ENCODE data around the gene EXOC3L4.

DNA sequence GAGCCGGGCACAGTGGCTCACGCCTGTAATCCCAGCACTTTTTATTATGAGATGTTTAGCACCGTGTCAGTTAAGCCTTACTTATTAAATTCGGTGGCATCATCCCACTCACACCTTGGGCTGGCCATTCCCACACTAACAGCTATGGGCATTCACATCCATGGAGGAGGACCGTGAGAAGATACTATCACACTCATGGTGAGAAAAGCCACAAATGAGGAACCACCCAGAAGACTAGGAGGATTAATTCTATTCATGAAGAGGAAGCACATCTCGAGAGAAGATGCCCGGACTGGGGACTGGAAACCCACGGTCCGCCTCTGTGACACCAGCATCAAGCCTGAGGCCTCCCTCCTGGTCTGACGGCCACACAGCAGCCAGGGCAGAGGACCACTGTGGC is 42.1 kb upstream of the EXOC3L4 start:
- TF ChIP-seq, protein P1, sequence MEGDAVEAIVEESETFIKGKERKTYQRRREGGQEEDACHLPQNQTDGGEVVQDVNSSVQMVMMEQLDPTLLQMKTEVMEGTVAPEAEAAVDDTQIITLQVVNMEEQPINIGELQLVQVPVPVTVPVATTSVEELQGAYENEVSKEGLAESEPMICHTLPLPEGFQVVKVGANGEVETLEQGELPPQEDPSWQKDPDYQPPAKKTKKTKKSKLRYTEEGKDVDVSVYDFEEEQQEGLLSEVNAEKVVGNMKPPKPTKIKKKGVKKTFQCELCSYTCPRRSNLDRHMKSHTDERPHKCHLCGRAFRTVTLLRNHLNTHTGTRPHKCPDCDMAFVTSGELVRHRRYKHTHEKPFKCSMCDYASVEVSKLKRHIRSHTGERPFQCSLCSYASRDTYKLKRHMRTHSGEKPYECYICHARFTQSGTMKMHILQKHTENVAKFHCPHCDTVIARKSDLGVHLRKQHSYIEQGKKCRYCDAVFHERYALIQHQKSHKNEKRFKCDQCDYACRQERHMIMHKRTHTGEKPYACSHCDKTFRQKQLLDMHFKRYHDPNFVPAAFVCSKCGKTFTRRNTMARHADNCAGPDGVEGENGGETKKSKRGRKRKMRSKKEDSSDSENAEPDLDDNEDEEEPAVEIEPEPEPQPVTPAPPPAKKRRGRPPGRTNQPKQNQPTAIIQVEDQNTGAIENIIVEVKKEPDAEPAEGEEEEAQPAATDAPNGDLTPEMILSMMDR (IDR thresholded peaks at IDR 0.05; ENCODE audit: low read depth, low read length) = no peak
- no peak for TF ChIP-seq EZH2phosphoT487 (IDR thresholded peaks at IDR 0.05; ENCODE audit: low read depth)

Data from OCI-LY3 (cell line).